Activated CD4-positive, alpha-beta T cell treated with anti-CD3 and anti-CD28 coated beads for 36 hours (primary cell): ENCODE measurements around the gene OR6T1. TPM values are rescaled to one million over a fixed set of nuclear protein-coding genes. Genes with fewer than 3 reads are reported as not detected.

Experiments
- ATAC-seq: fragments of 200-7000 bp; cut with Tn5 transposase; one replicate; pipeline ENCODE4 v1.10.0; 2021; ENCODE audit warnings: mild to moderate bottlenecking, moderate library complexity
- CTCF ChIA-PET: fragments of 350-600 bp; sonication (Branson Sonifier 250); formaldehyde crosslinking; loops from one replicate; lab custom pipeline; 2021; ENCODE audit warnings: antibody characterized with exemption; lab: Charles Lee
- POLR2A ChIA-PET: fragments of 350-600 bp; sonication (Branson Sonifier 250); formaldehyde crosslinking; loops from one replicate; lab custom pipeline; 2021; ENCODE audit warnings: antibody characterized with exemption, inconsistent platforms; lab: Charles Lee
- DNase-seq: peaks from one replicate; pipeline ENCODE4 v3.0.0-alpha.2; 2020
- H3K27ac Mint-ChIP-seq: one replicate; pipeline ENCODE4 v1.8.0; 2021; ENCODE audit warnings: mixed read lengths
- H3K27me3 Mint-ChIP-seq: one replicate; pipeline ENCODE4 v1.8.0; 2021; ENCODE audit warnings: mixed read lengths
- H3K36me3 Mint-ChIP-seq: one replicate; pipeline ENCODE4 v1.8.0; 2021; ENCODE audit warnings: low read depth, mixed read lengths
- H3K4me1 Mint-ChIP-seq: one replicate; pipeline ENCODE4 v1.8.0; 2021; ENCODE audit warnings: mixed read lengths
- H3K4me3 Mint-ChIP-seq: one replicate; pipeline ENCODE4 v1.8.0; 2021; ENCODE audit warnings: mild to moderate bottlenecking, moderate library complexity, mixed read lengths
- H3K9me3 Mint-ChIP-seq: one replicate; pipeline ENCODE4 v1.8.0; 2021; ENCODE audit warnings: low read depth, mixed read lengths
- intact Hi-C, 2 experiments: fragments of 100-400 bp; cut with DNase I in 1 of 2; cut with micrococcal nuclease in 1 of 2; formaldehyde crosslinking; loops; one replicate each; pipeline versions ENCODE4 v1.14.2 to v1.15.1; 2022 to 2024; cut with DNase I, micrococcal nuclease
- total RNA-seq, 2 experiments: library from RNA; stranded (reverse); gene quantifications; one replicate each; pipeline ENCODE4 v1.2.3, GENCODE V29; 2021

The OR6T1 gene
- not detected for total RNA-seq

- ChIA-PET CTCF (no interaction called here), POLR2A (no interaction called here)
- intact Hi-C loops, result no loop called here
- DNase-seq, result no peak
- H3K27me3 Mint-ChIP-seq, result peaks cover 4% of the 10 kb centered on the region
- no peak within 1 kb of the TSS for H3K27ac Mint-ChIP-seq
- no peaks in the 10 kb centered on the region for H3K36me3 Mint-ChIP-seq
- no peak within 1 kb of the TSS for H3K4me3 Mint-ChIP-seq
- no peaks in the 10 kb centered on the region for H3K4me1 Mint-ChIP-seq
- no peaks in the 10 kb centered on the region for H3K9me3 Mint-ChIP-seq
- no peak for ATAC-seq
Measured at GRCh38 chr11:123943738-123944137, at the start of gene OR6T1. Gene OR6T1 (minus strand): TSS chr11:123943838. CDS start chr11:123943838, 0 bp downstream.

GRCh38 chr11:123979311-123979710 lies 35.7 kb upstream of the OR6T1 start:
- Mint-ChIP-seq H3K27me3 (peaks cover 2% of the 10 kb centered on the region), H3K9me3 (peaks cover 5% of the 10 kb centered on the region), H3K4me1 (no peaks in the 10 kb centered on the region), H3K36me3 (no peaks in the 10 kb centered on the region), H3K4me3 (no peak overlapping the region), H3K27ac (no peak overlapping the region)
- intact Hi-C loops, result no loop called here
- no peak for DNase-seq
- CTCF ChIA-PET, result no interaction called here
- ATAC-seq, result no peak
- POLR2A ChIA-PET, result no interaction called here

GRCh38 chr11:123977731-123978347 lies 34.2 kb upstream of the OR6T1 start, which contains the start of gene OR10S1:
Gene OR10S1 (minus strand): TSS chr11:123977781. CDS start chr11:123977664, 117 bp downstream.
- POLR2A ChIA-PET, result no interaction called here
- Mint-ChIP-seq H3K36me3 (no peaks in the 10 kb centered on the region), H3K9me3 (peaks cover 2% of the 10 kb centered on the region), H3K4me1 (no peaks in the 10 kb centered on the region), H3K27ac (no peak within 1 kb of the TSS), H3K27me3 (peaks cover 2% of the 10 kb centered on the region), H3K4me3 (no peak within 1 kb of the TSS)
- CTCF ChIA-PET, result no interaction called here
- intact Hi-C loops, result no loop called here
- DNase-seq, result no peak
- ATAC-seq, result no peak

- H3K4me1 Mint-ChIP-seq, result no peaks in the 10 kb centered on the region
- H3K9me3 Mint-ChIP-seq, result no peaks in the 10 kb centered on the region
- H3K27me3 Mint-ChIP-seq, result no peaks in the 10 kb centered on the region
- ChIA-PET CTCF (no interaction called here), POLR2A (no interaction called here)
- no peak for ATAC-seq
- intact Hi-C loops, result no loop called here
- DNase-seq, result no peak
- no peak overlapping the region for H3K4me3 Mint-ChIP-seq
- no peaks in the 10 kb centered on the region for H3K36me3 Mint-ChIP-seq
- no peak overlapping the region for H3K27ac Mint-ChIP-seq
Measured at GRCh38 chr11:123976770-123977560, 33.3 kb upstream of the OR6T1 start.

- H3K4me1 Mint-ChIP-seq, result no peaks in the 10 kb centered on the region
- H3K9me3 Mint-ChIP-seq, result no peaks in the 10 kb centered on the region
- no peak overlapping the region for H3K4me3 Mint-ChIP-seq
- no peaks in the 10 kb centered on the region for H3K36me3 Mint-ChIP-seq
- DNase-seq (no peak), ATAC-seq (no peak)
- ChIA-PET POLR2A (no interaction called here), CTCF (no interaction called here)
- no peak overlapping the region for H3K27ac Mint-ChIP-seq
- intact Hi-C loops, result no loop called here
- no peaks in the 10 kb centered on the region for H3K27me3 Mint-ChIP-seq
Measured at GRCh38 chr11:123973816-123974215, 30.2 kb upstream of the OR6T1 start.

- H3K36me3 Mint-ChIP-seq, result no peaks in the 10 kb centered on the region
- H3K27me3 Mint-ChIP-seq, result peaks cover 7% of the 10 kb centered on the region
- no peak overlapping the region for H3K4me3 Mint-ChIP-seq
- H3K4me1 Mint-ChIP-seq, result no peaks in the 10 kb centered on the region
- CTCF ChIA-PET, result no interaction called here
- POLR2A ChIA-PET, result no interaction called here
- ATAC-seq, result no peak
- no peak for DNase-seq
- H3K27ac Mint-ChIP-seq, result no peak overlapping the region
- intact Hi-C loops, result no loop called here
- no peaks in the 10 kb centered on the region for H3K9me3 Mint-ChIP-seq
Measured at GRCh38 chr11:123956752-123957151, 13.1 kb upstream of the OR6T1 start.

DNA sequence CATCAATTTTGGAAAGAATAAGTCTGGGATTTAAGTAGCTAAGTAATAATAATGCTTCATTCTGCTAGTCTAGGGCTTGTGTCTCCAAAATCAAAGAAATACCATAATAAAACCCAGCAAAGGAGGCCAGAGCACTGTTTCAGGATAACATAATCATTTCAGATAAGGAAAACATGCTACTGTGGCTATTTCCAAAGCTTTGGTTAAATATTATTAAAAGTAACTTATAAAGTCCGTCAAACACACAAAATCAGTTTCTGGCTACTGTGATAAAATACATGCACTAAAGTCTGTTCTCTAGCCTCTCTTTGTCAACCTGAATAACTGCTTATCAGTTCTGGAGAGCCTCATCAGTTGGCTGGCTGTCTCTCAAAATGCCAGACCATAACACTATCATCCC lies 1.5 kb upstream of the OR6T1 start:
- CTCF ChIA-PET, result no interaction called here
- Mint-ChIP-seq H3K36me3 (no peaks in the 10 kb centered on the region), H3K27ac (no peak overlapping the region), H3K27me3 (peaks cover 4% of the 10 kb centered on the region), H3K4me1 (no peaks in the 10 kb centered on the region), H3K4me3 (no peak overlapping the region), H3K9me3 (no peaks in the 10 kb centered on the region)
- intact Hi-C loops, result no loop called here
- ATAC-seq (no peak), DNase-seq (no peak)
- POLR2A ChIA-PET, result no interaction called here

DNA sequence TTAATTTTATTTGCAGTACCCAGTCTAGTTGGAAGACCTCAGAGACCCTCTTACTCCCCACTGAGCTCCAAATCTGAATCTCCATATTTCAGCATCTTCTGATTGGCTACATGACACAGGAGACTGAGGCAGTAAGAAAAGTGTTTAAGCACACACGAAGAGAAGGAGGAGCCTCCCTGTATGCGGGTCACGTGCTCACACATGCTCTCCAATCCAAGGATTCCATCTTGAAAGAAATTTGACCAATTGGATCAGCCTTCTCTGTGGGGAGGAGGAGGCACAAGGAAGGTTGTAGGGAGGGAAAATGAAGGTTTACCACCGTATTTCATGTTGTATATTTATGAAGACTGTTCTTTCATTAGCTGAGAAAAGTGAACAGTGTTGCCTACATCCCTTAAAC lies 1.2 kb downstream of the OR6T1 start:
- no peaks in the 10 kb centered on the region for H3K4me1 Mint-ChIP-seq
- peaks cover 4% of the 10 kb centered on the region for H3K27me3 Mint-ChIP-seq
- ChIA-PET POLR2A (no interaction called here), CTCF (no interaction called here)
- no peaks in the 10 kb centered on the region for H3K36me3 Mint-ChIP-seq
- H3K4me3 Mint-ChIP-seq, result no peak overlapping the region
- no peaks in the 10 kb centered on the region for H3K9me3 Mint-ChIP-seq
- no peak overlapping the region for H3K27ac Mint-ChIP-seq
- no peak for DNase-seq
- intact Hi-C loops, result no loop called here
- ATAC-seq, result no peak

DNA sequence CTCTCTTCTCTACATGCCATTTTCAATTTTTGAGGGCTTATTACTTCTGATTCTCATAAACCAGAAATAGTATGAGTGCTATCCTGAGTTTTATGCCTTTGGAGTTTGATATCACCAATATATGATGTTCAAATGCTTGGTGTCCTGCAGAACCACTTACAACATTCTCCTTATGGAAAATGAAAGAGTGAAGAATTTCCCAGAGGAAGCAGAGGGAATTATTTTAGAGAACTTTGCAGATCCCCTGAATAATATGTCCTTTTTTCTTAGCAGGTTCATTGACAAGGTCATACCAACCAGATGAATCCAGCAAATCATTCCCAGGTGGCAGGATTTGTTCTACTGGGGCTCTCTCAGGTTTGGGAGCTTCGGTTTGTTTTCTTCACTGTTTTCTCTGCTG lies 4.3 kb downstream of the OR6T1 start, which contains the start of gene OR4D5:
Gene OR4D5 (plus strand): TSS at position 301 of the 400 bp plus-strand sequence. CDS start 0 bp downstream, at position 301.
- no peaks in the 10 kb centered on the region for H3K27me3 Mint-ChIP-seq
- no peaks in the 10 kb centered on the region for H3K4me1 Mint-ChIP-seq
- DNase-seq, result no peak
- POLR2A ChIA-PET, result no interaction called here
- intact Hi-C loops, result no loop called here
- ATAC-seq, result no peak
- no peaks in the 10 kb centered on the region for H3K9me3 Mint-ChIP-seq
- CTCF ChIA-PET, result no interaction called here
- no peaks in the 10 kb centered on the region for H3K36me3 Mint-ChIP-seq
- no peak within 1 kb of the TSS for H3K4me3 Mint-ChIP-seq
- no peak within 1 kb of the TSS for H3K27ac Mint-ChIP-seq

DNA sequence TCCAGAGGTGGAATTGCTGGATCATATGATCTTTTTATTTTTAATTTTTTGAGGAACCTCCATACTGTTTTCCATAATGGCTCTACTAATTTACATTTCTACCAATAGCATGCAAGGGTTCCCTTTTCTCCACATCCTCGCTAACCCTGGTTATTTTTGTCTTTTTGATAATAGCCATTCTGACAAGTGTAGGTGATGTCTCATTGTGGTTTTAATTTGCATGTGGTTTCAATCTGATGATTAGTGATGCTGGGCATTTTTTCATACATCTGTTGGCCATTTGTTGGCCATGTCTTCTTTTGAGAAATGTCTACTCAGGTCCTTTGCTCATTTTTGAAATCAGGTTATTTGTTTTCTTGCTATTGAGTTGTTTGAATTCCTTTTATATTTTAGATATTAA lies 19.6 kb downstream of the OR6T1 start:
- DNase-seq, result no peak
- Mint-ChIP-seq H3K36me3 (no peaks in the 10 kb centered on the region), H3K27me3 (no peaks in the 10 kb centered on the region), H3K4me1 (no peaks in the 10 kb centered on the region), H3K4me3 (no peak overlapping the region), H3K9me3 (no peaks in the 10 kb centered on the region), H3K27ac (no peak overlapping the region)
- ChIA-PET POLR2A (no interaction called here), CTCF (no interaction called here)
- intact Hi-C loops, result no loop called here
- no peak for ATAC-seq

DNA sequence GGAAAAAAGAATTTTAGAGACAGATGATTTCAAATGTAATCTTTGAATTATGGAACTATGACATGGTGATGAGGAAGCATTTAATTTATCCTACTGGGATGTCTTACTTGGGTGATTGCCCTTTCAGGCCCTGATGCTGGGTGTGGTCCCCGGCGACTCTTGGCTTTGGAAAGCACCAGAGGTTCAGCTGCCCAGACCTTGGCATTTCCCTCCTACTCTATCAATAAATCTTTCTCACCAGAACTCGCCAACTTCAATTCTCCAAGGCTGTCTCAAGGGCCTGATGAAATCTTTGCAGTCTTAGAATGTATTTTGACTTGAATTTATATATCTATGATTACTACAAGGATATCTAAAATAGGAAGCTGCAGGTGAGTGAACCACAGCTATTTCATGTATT lies 22.7 kb downstream of the OR6T1 start:
- Mint-ChIP-seq H3K27ac (no peak overlapping the region), H3K4me1 (no peaks in the 10 kb centered on the region), H3K27me3 (no peaks in the 10 kb centered on the region), H3K9me3 (no peaks in the 10 kb centered on the region), H3K36me3 (no peaks in the 10 kb centered on the region), H3K4me3 (no peak overlapping the region)
- DNase-seq, result no peak
- intact Hi-C loops, result no loop called here
- ChIA-PET CTCF (interaction anchor here (0.7 to 1.1 kb wide), 2 partner anchors 8 to 25 kb away, joined by 3 read pairs; no protein-coding TSS in a partner anchor), POLR2A (no interaction called here)
- no peak for ATAC-seq

- Mint-ChIP-seq H3K9me3 (no peaks in the 10 kb centered on the region), H3K4me1 (no peaks in the 10 kb centered on the region), H3K36me3 (no peaks in the 10 kb centered on the region), H3K4me3 (no peak overlapping the region), H3K27ac (no peak overlapping the region), H3K27me3 (peaks cover 6% of the 10 kb centered on the region)
- CTCF ChIA-PET, result no interaction called here
- DNase-seq (no peak), ATAC-seq (no peak)
- POLR2A ChIA-PET, result no interaction called here
- intact Hi-C loops, result no loop called here
Measured at GRCh38 chr11:123905826-123906225, 37.8 kb downstream of the OR6T1 start.
